SU-DHL-6 (cell line): Measurements from ENCODE around the gene CD6.

ENCODE experiments used
- H2AFZ ChIP-seq: fragments of 200-600 bp; sonication (generic); 2 replicates; pipeline ENCODE4 v1.6.1; 2014; ENCODE audit warnings: low read depth, mild to moderate bottlenecking, moderate library complexity, mixed read lengths, antibody characterized with exemption, low read length; ENCODE audit not compliant: severe bottlenecking
- H3F3A ChIP-seq: fragments of 200-600 bp; shearing (Covaris generic); 2 replicates; pipeline ENCODE4 v1.6.0; 2016; ENCODE audit warnings: antibody characterized with exemption, mild to moderate bottlenecking; ENCODE audit not compliant: insufficient read depth
- H3K27ac ChIP-seq: fragments of 200-600 bp; sonication (generic); 2 replicates; pipeline ENCODE4 v1.5.1; 2016; ENCODE audit warnings: low read depth, mild to moderate bottlenecking, low read length, moderate library complexity, mixed read lengths
- H3K27me3 ChIP-seq: fragments of 200-600 bp; sonication (generic), shearing (Covaris generic); 2 replicates; pipeline ENCODE4 v1.6.0; 2014; ENCODE audit warnings: mild to moderate bottlenecking, low read length
- H3K36me3 ChIP-seq: fragments of 200-600 bp; sonication (generic); 2 replicates; pipeline ENCODE4 v1.6.1; 2014; ENCODE audit warnings: mild to moderate bottlenecking, low read length, mixed read lengths
- H3K4me2 ChIP-seq: fragments of 300-600, 200-600 bp; shearing (Covaris generic), sonication (generic); 2 replicates; pipeline ENCODE4 v1.6.0; 2014; ENCODE audit warnings: low read length, low read depth, mild to moderate bottlenecking; ENCODE audit not compliant: poor library complexity, severe bottlenecking
- H3K4me3 ChIP-seq: fragments of 200-600 bp; sonication (generic); 2 replicates; pipeline ENCODE4 v1.5.1; 2014; ENCODE audit warnings: antibody characterized with exemption, low read length, mild to moderate bottlenecking, mixed read lengths; ENCODE audit not compliant: insufficient read depth, poor library complexity, severe bottlenecking
- H3K79me2 ChIP-seq: fragments of 200-600 bp; sonication (generic); 2 replicates; pipeline ENCODE4 v1.6.1; 2014; ENCODE audit warnings: mild to moderate bottlenecking, low read length, moderate library complexity; ENCODE audit not compliant: insufficient read depth
- H3K9ac ChIP-seq: fragments of 200-600 bp; sonication (generic); 2 replicates; pipeline ENCODE4 v1.7.0; 2014; ENCODE audit warnings: mild to moderate bottlenecking, low read length
- H3K9me2 ChIP-seq: fragments of 200-600 bp; sonication (generic); replicated peaks from 2 replicates; pipeline ENCODE4 v1.6.1; 2014; ENCODE audit warnings: low read length; ENCODE audit not compliant: insufficient read depth
- H3K9me3 ChIP-seq: fragments of 200-600 bp; sonication (generic); 2 replicates; pipeline ENCODE4 v1.6.1; 2014; ENCODE audit warnings: low read length, mixed read lengths; ENCODE audit not compliant: insufficient read depth
- H4K20me1 ChIP-seq: fragments of 200-600 bp; sonication (generic); 2 replicates; pipeline ENCODE4 v1.6.1; 2014; ENCODE audit warnings: low read depth, mild to moderate bottlenecking, antibody characterized with exemption, low read length, moderate library complexity, mixed read lengths
- EZH2phosphoT487 ChIP-seq: fragments of 200-600 bp; sonication (generic), shearing (Covaris generic); conservative IDR thresholded peaks from 2 replicates; pipeline ENCODE4 v1.6.1; 2018; ENCODE audit warnings: mild to moderate bottlenecking, antibody characterized with exemption, low read length, moderate library complexity, mixed read lengths
- TF ChIP-seq, protein P1 (sequence below): fragments of 200-600 bp; sonication (generic); IDR thresholded peaks from one replicate; pipeline ENCODE4 v1.5.1; 2017; ENCODE audit warnings: antibody characterized with exemption, mild to moderate bottlenecking, low read length, moderate library complexity; ENCODE audit not compliant: insufficient read depth, poor library complexity, severe bottlenecking

Gene CD6

DNA sequence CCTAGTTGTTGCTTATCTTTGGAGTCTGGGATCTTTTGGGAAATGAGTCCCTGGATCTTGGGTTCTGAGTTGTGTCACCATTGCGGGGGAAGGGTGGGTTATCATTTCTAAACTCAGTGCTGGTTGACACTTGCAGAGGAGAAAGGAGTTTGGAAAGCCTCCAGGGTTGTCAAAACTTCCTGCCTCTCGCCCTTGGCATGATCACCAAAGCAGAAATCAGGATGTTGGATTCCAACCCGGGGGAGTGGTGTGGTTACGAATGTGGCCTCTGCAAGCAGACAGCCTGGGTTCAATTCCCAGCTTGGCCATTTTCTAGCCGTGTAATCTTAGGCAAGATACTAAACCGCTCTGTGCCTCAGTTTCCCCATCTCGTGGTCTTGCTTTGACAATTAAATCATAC lies 24.3 kb downstream of the CD6 start:
- Histone ChIP-seq H3K27me3 (no peaks in the 10 kb centered on the region), H3F3A (no peaks in the 10 kb centered on the region), H3K79me2 (no peaks in the 10 kb centered on the region), H4K20me1 (no peaks in the 10 kb centered on the region), H3K4me2 (no peak overlapping the region), H3K9me3 (no peaks in the 10 kb centered on the region), H3K9me2 (no peaks in the 10 kb centered on the region), H3K4me3 (no peak overlapping the region), H3K27ac (no peak overlapping the region), H3K9ac (no peak overlapping the region), H2AFZ (no peak overlapping the region), H3K36me3 (no peaks in the 10 kb centered on the region)
- TF ChIP-seq, protein P1, sequence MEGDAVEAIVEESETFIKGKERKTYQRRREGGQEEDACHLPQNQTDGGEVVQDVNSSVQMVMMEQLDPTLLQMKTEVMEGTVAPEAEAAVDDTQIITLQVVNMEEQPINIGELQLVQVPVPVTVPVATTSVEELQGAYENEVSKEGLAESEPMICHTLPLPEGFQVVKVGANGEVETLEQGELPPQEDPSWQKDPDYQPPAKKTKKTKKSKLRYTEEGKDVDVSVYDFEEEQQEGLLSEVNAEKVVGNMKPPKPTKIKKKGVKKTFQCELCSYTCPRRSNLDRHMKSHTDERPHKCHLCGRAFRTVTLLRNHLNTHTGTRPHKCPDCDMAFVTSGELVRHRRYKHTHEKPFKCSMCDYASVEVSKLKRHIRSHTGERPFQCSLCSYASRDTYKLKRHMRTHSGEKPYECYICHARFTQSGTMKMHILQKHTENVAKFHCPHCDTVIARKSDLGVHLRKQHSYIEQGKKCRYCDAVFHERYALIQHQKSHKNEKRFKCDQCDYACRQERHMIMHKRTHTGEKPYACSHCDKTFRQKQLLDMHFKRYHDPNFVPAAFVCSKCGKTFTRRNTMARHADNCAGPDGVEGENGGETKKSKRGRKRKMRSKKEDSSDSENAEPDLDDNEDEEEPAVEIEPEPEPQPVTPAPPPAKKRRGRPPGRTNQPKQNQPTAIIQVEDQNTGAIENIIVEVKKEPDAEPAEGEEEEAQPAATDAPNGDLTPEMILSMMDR, result no peak
- TF ChIP-seq EZH2phosphoT487, result no peak

DNA sequence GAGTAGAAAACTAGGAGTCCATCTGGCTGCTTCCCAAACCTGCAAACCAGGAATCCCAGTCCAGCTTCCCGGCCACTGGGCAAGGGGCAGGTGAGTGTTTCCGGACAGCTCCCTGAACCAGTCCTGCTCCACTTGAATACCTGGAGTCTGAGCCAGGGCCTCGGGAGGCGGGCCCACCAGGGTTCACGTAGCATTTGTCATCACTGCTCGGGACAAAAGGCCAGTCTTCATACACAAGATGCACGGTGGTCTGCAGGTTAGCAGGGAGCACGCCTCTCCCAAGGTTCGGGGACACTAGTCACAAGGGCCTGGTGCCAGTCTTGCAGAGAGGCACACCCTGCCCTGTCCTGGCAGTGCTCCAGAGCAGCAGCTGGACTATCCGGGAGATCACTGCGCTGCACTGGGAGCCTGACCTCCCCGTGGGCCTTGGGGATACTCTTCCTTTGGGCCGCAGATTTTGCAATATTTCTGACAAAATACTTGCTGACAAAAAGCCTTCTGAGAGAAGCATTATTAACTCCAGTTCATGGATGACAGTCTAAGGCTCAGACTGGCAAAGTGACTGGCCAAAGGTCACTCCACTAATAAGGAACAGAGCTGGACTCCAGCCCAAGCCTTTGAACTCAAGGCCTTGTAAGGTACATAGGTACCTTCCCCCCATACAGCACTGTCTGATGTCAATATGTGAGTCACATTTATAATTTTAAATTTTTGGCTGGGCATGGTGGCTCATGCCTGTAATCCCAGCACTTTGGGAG lies 25.1 kb downstream of the CD6 start:
- no peak overlapping the region for H3K27ac ChIP-seq

DNA sequence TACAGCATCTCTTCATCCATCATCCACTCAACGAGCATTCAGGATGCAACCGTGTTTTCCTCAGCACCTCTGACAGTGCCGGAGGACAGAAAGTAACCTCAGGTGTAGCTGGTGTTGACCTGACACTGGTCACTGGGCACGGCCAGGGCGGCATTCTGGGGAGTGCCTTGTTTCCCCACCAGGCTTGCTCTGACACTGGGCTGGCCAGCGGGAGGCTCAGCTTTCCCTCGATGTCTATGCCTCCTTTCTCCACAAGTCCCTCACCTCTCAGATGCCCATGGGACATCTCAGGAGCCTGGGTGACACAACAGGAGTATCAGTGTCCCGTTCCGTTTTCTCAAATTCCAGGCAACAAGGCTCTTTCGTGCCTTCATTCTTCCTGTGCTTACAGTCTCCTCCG lies 28.9 kb downstream of the CD6 start:
- Histone ChIP-seq H3K9ac (no peak overlapping the region), H3K4me3 (no peak overlapping the region), H3K27ac (no peak overlapping the region), H3K36me3 (no peaks in the 10 kb centered on the region), H3K4me2 (no peak overlapping the region), H3K79me2 (no peaks in the 10 kb centered on the region), H3K9me3 (no peaks in the 10 kb centered on the region), H3K27me3 (no peaks in the 10 kb centered on the region), H2AFZ (no peak overlapping the region), H4K20me1 (no peaks in the 10 kb centered on the region), H3K9me2 (no peaks in the 10 kb centered on the region), H3F3A (no peaks in the 10 kb centered on the region)
- no peak for TF ChIP-seq EZH2phosphoT487
- TF ChIP-seq, protein P1, result no peak

More for the DNA sequence above, 25.1 kb downstream of the CD6 start:
- no peaks in the 10 kb centered on the region for H3K27me3 ChIP-seq
- no peak overlapping the region for H3K4me3 ChIP-seq
- no peak for TF ChIP-seq EZH2phosphoT487
- TF ChIP-seq, protein P1, result no peak
- no peaks in the 10 kb centered on the region for H3F3A ChIP-seq
- no peaks in the 10 kb centered on the region for H3K9me2 ChIP-seq
- H3K9me3 ChIP-seq, result no peaks in the 10 kb centered on the region
- H3K4me2 ChIP-seq, result no peak overlapping the region
- H3K36me3 ChIP-seq, result no peaks in the 10 kb centered on the region
- H3K9ac ChIP-seq, result no peak overlapping the region
- H3K79me2 ChIP-seq, result no peaks in the 10 kb centered on the region
- H4K20me1 ChIP-seq, result no peaks in the 10 kb centered on the region
- H2AFZ ChIP-seq, result no peak overlapping the region
